Mesothelial cell of epicardium (in vitro differentiated cells): Measurements from ENCODE around the gene TRPT1. TPM values are rescaled to one million over a fixed set of nuclear protein-coding genes. Genes with fewer than 3 reads are reported as not detected.
A peak's percentile ranks its signal among the peaks of the same experiment; 100 is the strongest.
"Not testable (repeated sequence)": the region's sequence is repeated elsewhere in the genome, so short reads cannot be mapped to it uniquely, and the experiment has no call there.

Experiments used
- DNase-seq, 2 experiments: peaks; one replicate each; pipeline ENCODE4 v3.0.0; 2021; ENCODE audit warnings: low spot score in 2 of 2; ENCODE audit not compliant: unreplicated experiment in 2 of 2
- H3K27ac Mint-ChIP-seq: 2 replicates; pipeline ENCODE4 v1.8.0; 2021; ENCODE audit warnings: mixed read lengths
- H3K27me3 Mint-ChIP-seq: 2 replicates; pipeline ENCODE4 v1.8.0; 2021; ENCODE audit warnings: low read depth, mixed read lengths
- H3K36me3 Mint-ChIP-seq: 2 replicates; pipeline ENCODE4 v1.8.0; 2021; ENCODE audit warnings: mixed read lengths
- H3K4me1 Mint-ChIP-seq: 2 replicates; pipeline ENCODE4 v1.8.0; 2021; ENCODE audit warnings: mixed read lengths
- H3K4me3 Mint-ChIP-seq: 2 replicates; pipeline ENCODE4 v1.8.0; 2021; ENCODE audit warnings: mild to moderate bottlenecking, moderate library complexity, mixed read lengths
- H3K9me3 Mint-ChIP-seq: 2 replicates; pipeline ENCODE4 v1.8.0; 2021; ENCODE audit warnings: mixed read lengths
- total RNA-seq: library from RNA; stranded (reverse); gene quantifications from 3 replicates; pipeline ENCODE4 v1.2.1, GENCODE V29; 2021
- TF ChIP-seq, protein P1 (sequence below): fragments of 200-600 bp; sonication (generic); IDR thresholded peaks from one replicate; pipeline ENCODE4 v1.5.0; 2021; ENCODE audit warnings: antibody characterized with exemption; ENCODE audit not compliant: unreplicated experiment

The TRPT1 gene
- total RNA-seq, 1 donor from 2014 or later, result 41.1 TPM

DNA sequence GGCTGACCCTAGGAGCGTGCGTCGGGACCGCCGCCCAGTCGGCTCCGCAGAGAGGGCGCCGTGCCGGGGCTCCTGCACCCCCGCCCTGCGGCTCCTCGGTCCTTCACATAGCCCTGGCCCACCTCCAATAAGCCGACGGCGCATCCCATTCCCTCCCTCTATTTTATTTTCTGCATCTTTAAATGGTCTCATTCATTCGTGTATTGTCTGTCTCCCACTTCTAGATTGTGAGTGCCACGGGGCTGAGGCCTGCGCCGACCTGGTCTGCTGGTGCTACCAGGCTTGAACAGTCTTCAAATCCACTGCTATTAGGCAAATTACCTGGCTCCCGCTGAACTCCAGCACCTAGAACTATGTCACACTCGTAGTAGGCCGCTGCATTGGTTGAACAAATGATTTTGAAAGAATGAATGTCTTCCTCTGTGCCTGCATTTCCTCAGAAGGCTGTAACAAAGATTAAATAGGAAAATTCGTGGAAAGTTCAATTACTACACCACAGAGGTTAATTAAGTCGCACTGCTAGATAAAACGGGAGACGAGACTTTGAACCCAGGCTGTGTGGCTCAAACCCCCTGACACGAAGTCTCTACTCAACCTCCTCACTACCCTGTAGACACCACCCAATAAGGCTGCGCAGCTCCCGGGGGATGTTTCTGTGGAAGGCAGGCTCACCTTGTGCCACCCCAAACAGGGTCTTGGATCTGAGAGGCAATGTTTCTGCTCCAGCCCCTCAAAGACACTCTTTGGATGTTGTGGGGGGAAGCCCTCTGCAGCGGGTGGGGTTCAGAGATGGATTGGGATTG lies 21.9 kb upstream of the TRPT1 start:
- Mint-ChIP-seq H3K36me3 (no peaks in the 10 kb centered on the region), H3K4me1 (peaks cover 25% of the 10 kb centered on the region), H3K4me3 (peak overlapping the region; percentile 85), H3K27ac (no peak overlapping the region), H3K9me3 (no peaks in the 10 kb centered on the region), H3K27me3 (no peaks in the 10 kb centered on the region)
- TF ChIP-seq, protein P1, sequence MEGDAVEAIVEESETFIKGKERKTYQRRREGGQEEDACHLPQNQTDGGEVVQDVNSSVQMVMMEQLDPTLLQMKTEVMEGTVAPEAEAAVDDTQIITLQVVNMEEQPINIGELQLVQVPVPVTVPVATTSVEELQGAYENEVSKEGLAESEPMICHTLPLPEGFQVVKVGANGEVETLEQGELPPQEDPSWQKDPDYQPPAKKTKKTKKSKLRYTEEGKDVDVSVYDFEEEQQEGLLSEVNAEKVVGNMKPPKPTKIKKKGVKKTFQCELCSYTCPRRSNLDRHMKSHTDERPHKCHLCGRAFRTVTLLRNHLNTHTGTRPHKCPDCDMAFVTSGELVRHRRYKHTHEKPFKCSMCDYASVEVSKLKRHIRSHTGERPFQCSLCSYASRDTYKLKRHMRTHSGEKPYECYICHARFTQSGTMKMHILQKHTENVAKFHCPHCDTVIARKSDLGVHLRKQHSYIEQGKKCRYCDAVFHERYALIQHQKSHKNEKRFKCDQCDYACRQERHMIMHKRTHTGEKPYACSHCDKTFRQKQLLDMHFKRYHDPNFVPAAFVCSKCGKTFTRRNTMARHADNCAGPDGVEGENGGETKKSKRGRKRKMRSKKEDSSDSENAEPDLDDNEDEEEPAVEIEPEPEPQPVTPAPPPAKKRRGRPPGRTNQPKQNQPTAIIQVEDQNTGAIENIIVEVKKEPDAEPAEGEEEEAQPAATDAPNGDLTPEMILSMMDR, result no peak
- DNase-seq, result no peak

DNA sequence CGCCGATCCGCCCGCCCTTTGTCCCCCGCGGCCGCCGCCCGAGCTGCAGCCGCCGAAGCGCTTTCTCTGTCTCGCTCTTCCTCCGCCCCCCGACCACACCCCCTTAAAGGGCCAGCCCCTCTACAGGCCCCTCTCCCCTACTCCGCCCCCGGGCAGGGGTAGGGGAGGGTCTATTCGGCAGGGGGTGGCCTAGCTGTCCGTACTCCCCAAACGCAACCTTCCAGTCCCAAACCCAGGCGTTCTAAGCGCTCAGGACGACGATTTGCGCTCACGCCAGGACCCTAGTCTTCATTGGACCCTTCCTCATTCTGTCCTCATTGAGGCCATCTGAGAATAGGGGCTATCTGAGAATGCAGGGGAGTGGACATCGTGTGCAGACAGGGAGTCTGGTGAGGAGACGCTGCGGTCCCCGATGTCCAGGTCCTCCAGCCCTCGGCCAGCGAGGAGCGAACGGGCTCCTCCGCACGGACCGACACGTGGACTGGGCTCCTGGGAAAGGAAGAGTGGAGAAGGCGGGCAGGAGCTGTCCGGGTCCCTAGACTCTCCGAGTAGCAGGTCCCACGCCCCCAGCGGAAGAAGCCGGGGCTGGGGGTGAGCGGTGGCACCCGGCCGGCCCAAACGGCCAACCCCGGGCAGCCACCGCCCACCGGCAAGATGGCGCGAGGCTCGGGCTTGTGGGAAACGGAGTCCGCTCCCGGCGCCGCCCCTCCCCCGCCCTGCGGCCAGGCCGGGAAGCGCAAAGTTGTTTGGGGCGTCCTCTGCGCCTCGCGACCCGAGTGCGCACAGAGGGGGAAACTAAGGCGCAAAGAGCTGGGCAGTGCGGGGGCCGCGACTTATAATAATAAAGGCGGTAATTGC lies 21.1 kb upstream of the TRPT1 start, which contains the start of gene PPP1R14B:
PPP1R14B (minus strand) TSS at position 73 of the 858 bp plus-strand sequence. CDS start 270 bp downstream, outside the sequence.
- TF ChIP-seq, protein P1, result no peak
- H3K36me3 Mint-ChIP-seq, result no peaks in the 10 kb centered on the region
- peak; percentile 78 to 82 for DNase-seq
- peak within 1 kb of the TSS; percentile 85 for H3K4me3 Mint-ChIP-seq
- no peaks in the 10 kb centered on the region for H3K27me3 Mint-ChIP-seq
- peak within 1 kb of the TSS; percentile 90 for H3K27ac Mint-ChIP-seq
- H3K9me3 Mint-ChIP-seq, result no peaks in the 10 kb centered on the region
- H3K4me1 Mint-ChIP-seq, result peaks cover 28% of the 10 kb centered on the region

DNA sequence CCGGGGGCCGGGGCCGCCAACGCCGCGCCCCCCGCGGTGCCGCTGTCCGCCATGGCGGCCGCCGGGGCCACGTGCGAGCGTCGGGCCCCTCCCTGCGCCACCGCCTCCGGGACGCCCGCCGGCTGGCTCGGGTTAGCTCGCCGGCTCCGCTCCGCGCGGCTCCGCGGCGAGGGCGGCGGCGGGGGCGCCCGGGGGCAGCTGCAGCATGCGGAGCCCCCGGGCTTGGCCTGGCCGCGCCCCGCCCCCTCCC lies 20.6 kb upstream of the TRPT1 start:
- peak overlapping the region; percentile 85 for H3K4me3 Mint-ChIP-seq
- not testable (repeated sequence) for DNase-seq, H3K27ac Mint-ChIP-seq, H3K27me3 Mint-ChIP-seq, H3K36me3 Mint-ChIP-seq, H3K9me3 Mint-ChIP-seq
- peaks cover 24% of the 10 kb centered on the region for H3K4me1 Mint-ChIP-seq

DNA sequence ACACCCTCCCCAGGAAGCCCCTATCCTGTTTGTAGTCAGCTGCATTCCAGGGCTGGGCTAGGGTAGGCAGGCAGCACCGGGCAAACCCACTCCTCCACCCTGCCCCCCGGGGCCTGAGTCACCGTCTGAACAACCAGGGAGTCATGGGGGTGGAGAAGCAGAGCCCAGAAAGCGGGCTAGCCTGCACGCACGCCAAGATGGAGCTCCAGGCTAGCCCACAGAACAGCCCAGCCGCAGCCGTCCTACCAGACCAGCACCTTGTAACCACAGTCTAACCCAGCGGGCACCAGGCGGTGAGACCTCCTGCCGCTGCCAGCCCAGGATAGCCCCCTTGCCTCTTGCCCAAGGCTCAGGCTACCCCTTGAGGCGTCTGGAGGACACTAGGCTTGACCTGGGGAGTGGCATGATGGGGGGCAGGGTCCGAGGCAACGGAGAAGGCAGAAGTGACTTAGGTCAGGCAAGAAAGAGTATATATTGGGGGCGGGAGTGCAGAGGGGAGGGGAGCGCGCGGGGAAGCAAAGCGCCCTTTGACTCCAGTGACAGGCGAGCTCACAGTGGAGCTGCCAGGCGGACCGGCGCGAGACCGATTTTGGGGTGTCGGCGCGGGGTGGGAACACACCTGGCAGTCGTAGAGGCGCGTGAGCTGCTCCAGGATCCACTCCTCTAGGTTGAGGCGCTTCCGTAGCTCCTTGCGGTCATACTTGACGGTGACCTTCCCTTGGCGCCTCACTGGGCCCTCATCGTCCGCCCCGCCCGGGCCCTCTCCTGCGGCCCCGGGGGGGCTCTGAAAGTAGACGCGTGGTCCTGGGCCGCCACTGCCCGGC lies 20.0 kb upstream of the TRPT1 start:
- Mint-ChIP-seq H3K4me3 (peak overlapping the region; percentile 81), H3K9me3 (no peaks in the 10 kb centered on the region), H3K27ac (peak overlapping the region; percentile 78), H3K36me3 (no peaks in the 10 kb centered on the region), H3K27me3 (no peaks in the 10 kb centered on the region), H3K4me1 (peaks cover 24% of the 10 kb centered on the region)
- DNase-seq, result peak in 1 of 2 experiments; percentile 49
- TF ChIP-seq, protein P1, result no peak

DNA sequence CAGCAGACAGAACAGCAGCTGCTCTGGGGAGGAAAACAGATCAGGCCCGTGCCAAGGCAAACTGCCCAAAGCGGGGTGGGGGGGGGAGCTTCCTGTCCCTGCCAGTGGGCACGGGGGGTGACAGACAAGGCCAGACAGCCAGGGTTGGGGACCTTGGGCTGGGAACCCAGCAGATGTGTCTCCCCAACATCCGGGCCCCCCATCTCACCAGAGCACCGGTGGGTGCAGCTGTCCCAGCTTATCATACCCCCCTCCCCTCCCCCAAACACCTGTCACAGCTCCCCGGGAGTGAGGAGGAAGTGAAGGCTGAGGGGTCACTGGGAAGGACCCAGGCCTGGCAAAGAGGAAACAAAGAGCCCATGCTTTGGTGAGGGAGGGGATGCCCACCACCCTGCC lies 19.4 kb upstream of the TRPT1 start:
- H3K27me3 Mint-ChIP-seq, result no peaks in the 10 kb centered on the region
- peak overlapping the region; percentile 81 for H3K4me3 Mint-ChIP-seq
- H3K4me1 Mint-ChIP-seq, result peaks cover 25% of the 10 kb centered on the region
- H3K9me3 Mint-ChIP-seq, result no peaks in the 10 kb centered on the region
- no peaks in the 10 kb centered on the region for H3K36me3 Mint-ChIP-seq
- DNase-seq, result no peak
- TF ChIP-seq, protein P1, result no peak
- peak overlapping the region; percentile 78 for H3K27ac Mint-ChIP-seq
